Right lobe of liver (tissue), 6 donors: ENCODE results near the gene SH2D2A. TPM values are rescaled to one million over a fixed set of nuclear protein-coding genes. Genes with fewer than 3 reads are reported as not detected.

Source experiments
- ATAC-seq, 4 donors: fragments of 200-7000 bp; cut with Tn5 transposase; one replicate each; pipeline ENCODE4 v1.9.1; 2020; ENCODE audit warnings: mild to moderate bottlenecking in 4 of 4, moderate library complexity in 4 of 4
- DNase-seq, 3 donors: peaks; one replicate each; pipeline ENCODE4 v3.0.0-alpha.2; 2020
- H3K27ac ChIP-seq, 3 donors: fragments of 200-600 bp; one replicate each; pipeline ENCODE4 v1.8.0; 2022
- H3K27me3 ChIP-seq, 2 donors: fragments of 200-600 bp; one replicate each; pipeline ENCODE4 v1.8.0; 2022
- H3K36me3 ChIP-seq, 4 donors: fragments of 200-600 bp; sonication (generic) in 1 of 4; one replicate each; pipeline versions ENCODE4 v1.5.1 to v1.8.0; 2017 to 2022; ENCODE audit warnings: control low read depth in 1 of 4
- H3K4me1 ChIP-seq, 4 donors: fragments of 200-600 bp; sonication (generic) in 1 of 4; one replicate each; pipeline versions ENCODE4 v1.5.1 to v1.8.0; 2017 to 2022; ENCODE audit warnings: control low read depth in 1 of 4
- H3K4me3 ChIP-seq, 3 donors: fragments of 200-600 bp; one replicate each; pipeline ENCODE4 v1.8.0; 2022
- H3K9me3 ChIP-seq, 4 donors: fragments of 200-600 bp; sonication (generic) in 1 of 4; one replicate each; pipeline versions ENCODE4 v1.5.1 to v1.8.0; 2017 to 2022; ENCODE audit warnings: control low read depth in 1 of 4
- CTCF ChIP-seq, 4 donors: fragments of 200-600 bp in 3 of 4; fragments of 450-650 bp in 1 of 4; IDR thresholded peaks; one replicate each; pipeline versions ENCODE4 v1.5.1 to v1.8.0; 2016 to 2022; ENCODE audit warnings: antibody characterized with exemption in 4 of 4, mild to moderate bottlenecking in 2 of 4
- POLR2A ChIP-seq: fragments of 450-650 bp; IDR thresholded peaks from one replicate; pipeline ENCODE4 v1.6.1; 2017; ENCODE audit warnings: antibody characterized with exemption, mild to moderate bottlenecking
- WGBS: methylation state at CpG from one replicate; pipeline ENCODE4 v1.1.6; 2018; ENCODE audit warnings: low coverage, low lambda C conversion rate; ENCODE audit not compliant: insufficient coverage; ENCODE audit errors: missing lambda C conversion rate; 5-methylcytosine and 5-hydroxymethylcytosine counted together
- intact Hi-C, 2 donors: fragments of 100-400 bp; cut with DNase I; formaldehyde crosslinking; loops; one replicate each; pipeline versions ENCODE4 v1.11.2 to v1.14.1; 2022
- total RNA-seq, 6 experiments: library from RNA; depleted of rRNA in 2 of 6; stranded (reverse); fragments of >200 nt in 2 of 6; fragmentation: NEBNext Ultra II Directional in 3 of 6; extraction: Animal tissue kit (Norgen Biotek cat#: 25700) in 3 of 6; gene quantifications; one replicate each; pipeline versions ENCODE4 v1.1.0 to v1.2.4, GENCODE V29; 2016 to 2023
- donor health status: DM: no; HTN: yes; CAD: no.
- donor health status: DM: no; HTN: no; CAD: no.
- donor health status: DM: no; HTN: no; CAD: no.
- donor health status: DM: no; HTN: yes; CAD: no.
- donor health status: DM: no; HTN: yes; CAD: no.

SH2D2A gene
- total RNA-seq, 6 experiments from 2014 or later, result 0.32 to 1.3 (median 0.67) TPM

GRCh38 chr1:156847591-156848460 lies 31.2 kb upstream of the SH2D2A start:
- Histone ChIP-seq H3K36me3 (no peaks in the 10 kb centered on the region), H3K27me3 (peaks cover 0 to 10% of the 10 kb centered on the region in 2 donors), H3K27ac (no peak overlapping the region), H3K9me3 (no peaks in the 10 kb centered on the region), H3K4me1 (peaks cover 0 to 14% (median 7%) of the 10 kb centered on the region in 4 donors), H3K4me3 (no peak overlapping the region)
- 79% methylated on average over 5 of the region's 7 CpGs for WGBS
- TF ChIP-seq CTCF (IDR thresholded peaks at IDR 0.05) (no peak), POLR2A (no peak)
- ATAC-seq (no peak), DNase-seq (peak in 1 of 3 donors; percentile 27)
- intact Hi-C loops, result no loop called here

- DNase-seq (no peak), ATAC-seq (no peak)
- H3K4me3 ChIP-seq, result no peak overlapping the region
- WGBS, result 43% methylated on average over 2 of the region's 5 CpGs
- peaks cover 0 to 10% of the 10 kb centered on the region in 2 donors for H3K27me3 ChIP-seq
- intact Hi-C loops, result no loop called here
- no peak overlapping the region for H3K27ac ChIP-seq
- H3K36me3 ChIP-seq, result no peaks in the 10 kb centered on the region
- TF ChIP-seq POLR2A (no peak), CTCF (IDR thresholded peaks at IDR 0.05) (no peak)
- no peaks in the 10 kb centered on the region for H3K9me3 ChIP-seq
- peaks cover 0 to 2% (median 1%) of the 10 kb centered on the region in 4 donors for H3K4me1 ChIP-seq
Measured at GRCh38 chr1:156846643-156847042, 30.0 kb upstream of the SH2D2A start.

- WGBS, result 55% methylated on average over 12 of the region's 18 CpGs
- DNase-seq (no peak), ATAC-seq (no peak)
- Histone ChIP-seq H3K9me3 (no peaks in the 10 kb centered on the region), H3K4me1 (no peaks in the 10 kb centered on the region), H3K4me3 (no peak overlapping the region), H3K27me3 (peaks cover 0 to 10% of the 10 kb centered on the region in 2 donors), H3K27ac (no peak overlapping the region), H3K36me3 (no peaks in the 10 kb centered on the region)
- intact Hi-C loops, result no loop called here
- TF ChIP-seq CTCF (IDR thresholded peaks at IDR 0.05) (no peak), POLR2A (no peak)
Measured at GRCh38 chr1:156845953-156846545, 29.4 kb upstream of the SH2D2A start.

GRCh38 chr1:156845055-156845952 lies 28.7 kb upstream of the SH2D2A start:
- TF ChIP-seq CTCF (IDR thresholded peaks at IDR 0.05), result no peak
- no peak for TF ChIP-seq POLR2A
- H3K9me3 ChIP-seq, result no peaks in the 10 kb centered on the region
- H3K27me3 ChIP-seq, result peaks cover 0 to 10% of the 10 kb centered on the region in 2 donors
- H3K4me1 ChIP-seq, result no peaks in the 10 kb centered on the region
- ATAC-seq (no peak), DNase-seq (no peak)
- H3K4me3 ChIP-seq, result no peak overlapping the region
- H3K36me3 ChIP-seq, result no peaks in the 10 kb centered on the region
- WGBS, result 20% methylated on average over 8 of the region's 69 CpGs
- intact Hi-C loops, result no loop called here
- H3K27ac ChIP-seq, result no peak overlapping the region
